ENCODE data around the gene CA14. TPM values are rescaled to one million over a fixed set of nuclear protein-coding genes. Genes with fewer than 3 reads are reported as not detected.

CA14 gene
- total and polyA plus RNA-seq, 9 of the 15 experiments (the other 6 are each of a cell fraction or from before 2014, with no cell fraction given), result 0.13 to 0.57 (median 0.26) TPM; not detected in 1

GRCh38 chr1:150268705-150269403 is 11.3 kb downstream of the CA14 start, which contains the start of gene APH1A (continued):
- no peak for TF ChIP-seq IRF1 (CRISPR knock-in tag; IDR thresholded peaks at IDR 0.05; ENCODE audit: borderline replicate concordance)
- TF ChIP-seq POU5F1 (IDR thresholded peaks at IDR 0.05; ENCODE audit: borderline replicate concordance, low read depth, low read length, partially characterized antibody), result peak; percentile 87
- no peak for TF ChIP-seq FOXA3 (CRISPR knock-in tag; conservative IDR thresholded peaks at IDR 0.05 in 1 of 2, IDR thresholded peaks at IDR 0.05 in 1 of 2)
- no peak for TF ChIP-seq ZNF133 (CRISPR knock-in tag; IDR thresholded peaks at IDR 0.05)
- TF ChIP-seq IRF9 (tag; IDR thresholded peaks at IDR 0.05), result no peak
- TF ChIP-seq HOMEZ (CRISPR knock-in tag; IDR thresholded peaks at IDR 0.05), result no peak
- peak; percentile 74; the same call in 1 of the 2 replicates for TF ChIP-seq SIN3B (IDR thresholded peaks at IDR 0.05; ENCODE audit: low read depth)
- 0 out of 2 replicates have a peak, but pooled peaks have one; percentile 12 for TF ChIP-seq ZNF609 (CRISPR knock-in tag; IDR thresholded peaks at IDR 0.05; ENCODE audit: borderline replicate concordance)
- peak; percentile 57; the same call in 1 of the 2 replicates for TF ChIP-seq NFRKB (IDR thresholded peaks at IDR 0.05; ENCODE audit: low read depth)
- TF ChIP-seq HOXB6 (CRISPR knock-in tag; IDR thresholded peaks at IDR 0.05; ENCODE audit: borderline replicate concordance), result no peak
- 0 out of 2 replicates have a peak, but pooled peaks have one; percentile 20 for TF ChIP-seq TGIF2 (CRISPR knock-in tag; IDR thresholded peaks at IDR 0.05)
- peak; percentile 92; the same call in 1 of the 2 replicates for TF ChIP-seq MTA1 (IDR thresholded peaks at IDR 0.05; ENCODE audit: borderline replicate concordance)
- peak; percentile 57 for TF ChIP-seq PHF20 (IDR thresholded peaks at IDR 0.05; ENCODE audit: partially characterized antibody)
- TF ChIP-seq KDM4B (IDR thresholded peaks at IDR 0.05; ENCODE audit: borderline replicate concordance in 2 of 2, low read depth in 1 of 2), result peak in 1 of 2 experiments; percentile 59; a peak in 1 of 4 replicates
- no peak for TF ChIP-seq ATF6 (CRISPR knock-in tag; IDR thresholded peaks at IDR 0.05)

All from K562 (cell line).